GM21576 (cell line): ENCODE measurements around the gene NCAPG2.

Source experiments
- ATAC-seq: cut with Tn5 transposase; IDR thresholded peaks from one replicate; pipeline ENCODE4 v1.9.1; 2021; ENCODE audit warnings: mild to moderate bottlenecking, moderate library complexity; ENCODE audit not compliant: unreplicated experiment

Gene NCAPG2

DNA sequence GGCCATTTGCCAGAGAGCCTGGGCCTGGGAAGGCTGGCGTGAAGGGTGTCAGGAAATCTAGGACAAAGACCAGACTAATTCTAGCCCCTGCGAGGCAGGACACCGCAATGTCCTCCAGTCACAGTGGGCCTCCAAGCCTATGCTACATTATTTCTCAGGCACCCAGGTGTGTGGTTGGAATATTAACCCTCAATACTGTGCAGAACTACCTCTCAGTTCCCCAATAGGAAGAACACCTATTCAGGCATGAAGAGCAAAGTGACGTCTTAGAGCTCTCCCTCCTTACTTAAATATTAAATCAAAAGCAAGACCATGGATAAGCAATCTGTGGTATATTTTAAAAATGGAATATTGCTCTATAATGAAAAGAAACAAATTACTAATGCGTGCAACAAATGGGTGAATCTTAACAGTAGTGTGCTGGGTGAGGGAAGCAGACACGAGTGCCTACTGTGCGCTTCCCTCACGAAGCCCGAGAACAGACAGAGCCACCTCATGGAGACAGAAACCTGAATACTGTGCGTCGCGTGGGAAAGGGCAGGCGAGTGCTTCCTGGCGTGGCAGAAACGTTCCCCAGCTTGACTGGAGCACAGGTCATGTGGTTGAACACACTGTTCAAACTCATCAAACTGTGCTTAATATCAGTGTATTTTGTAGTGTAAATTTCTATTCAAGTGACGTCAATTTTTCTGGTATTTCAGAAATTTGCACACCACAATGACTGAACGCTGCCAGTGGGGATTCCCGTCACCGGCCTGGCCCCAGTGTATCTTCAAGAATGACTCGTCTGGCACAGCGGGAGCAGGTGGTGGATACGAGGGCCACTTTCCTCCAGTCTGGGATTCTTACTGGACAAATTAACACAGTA lies 101.5 kb downstream of the NCAPG2 start:
- ATAC-seq = no peak

DNA sequence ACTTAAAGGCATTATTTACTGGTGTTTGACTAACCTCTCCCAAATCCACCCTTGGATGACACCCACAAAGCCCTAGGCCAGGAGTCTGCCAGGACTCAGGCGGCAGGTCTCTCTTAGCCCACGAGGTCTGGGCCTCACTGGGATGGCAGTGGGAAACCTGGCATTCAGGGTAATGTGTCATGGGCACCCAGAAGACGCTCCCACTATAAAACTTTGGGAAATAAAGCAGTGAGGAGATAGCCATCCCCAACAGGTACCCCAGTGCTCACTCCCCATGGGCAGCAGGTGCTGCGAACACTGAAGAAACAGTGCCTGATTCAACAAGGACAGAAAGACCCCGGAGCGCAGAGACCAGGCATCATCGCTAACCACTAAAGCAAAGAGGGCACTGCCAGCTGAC lies 102.6 kb downstream of the NCAPG2 start:
- no peak for ATAC-seq

GRCh38 chr7:158601090-158601489 lies 103.5 kb downstream of the NCAPG2 start:
- no peak for ATAC-seq

DNA sequence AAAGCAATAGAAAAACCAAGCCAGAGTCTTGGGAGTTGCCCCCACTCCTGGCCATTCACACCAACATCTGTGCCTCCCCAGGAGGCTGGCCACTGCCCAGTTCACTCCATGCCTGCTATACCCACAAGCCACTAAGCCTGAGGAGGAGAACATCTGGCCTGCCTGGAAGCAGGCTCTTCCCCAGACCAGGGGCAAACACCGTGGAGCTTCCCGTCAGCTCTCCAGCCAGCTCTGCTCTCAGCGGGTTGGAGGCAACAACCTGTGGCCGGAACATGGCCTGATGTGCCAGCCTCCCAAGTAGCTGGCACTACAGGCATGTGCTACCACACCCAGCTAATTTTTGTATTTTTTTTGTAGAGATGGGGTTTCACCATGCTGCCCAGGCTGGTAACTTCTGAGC lies 107.9 kb downstream of the NCAPG2 start:
- no peak for ATAC-seq

DNA sequence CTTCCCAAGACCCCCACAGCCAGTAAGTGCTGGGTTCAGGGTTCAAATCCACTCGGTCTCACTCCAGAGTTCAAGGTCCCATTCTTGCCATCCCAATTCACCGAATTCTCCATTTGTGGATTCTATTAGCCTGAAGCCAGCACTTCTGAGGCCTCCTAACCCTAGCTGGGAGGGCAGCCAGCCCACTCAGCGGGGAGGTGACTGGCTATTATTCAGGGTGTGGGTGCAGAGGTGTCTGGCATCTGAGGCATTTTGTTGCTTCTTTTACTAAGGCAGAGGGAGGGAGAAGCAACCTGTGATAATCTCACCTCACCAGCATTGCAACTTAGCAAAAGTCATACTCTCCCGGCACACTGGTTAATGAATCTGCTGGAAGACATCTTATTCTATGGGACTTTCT lies 108.3 kb downstream of the NCAPG2 start:
- no peak for ATAC-seq

- ATAC-seq = no peak
Observed at GRCh38 chr7:158595068-158595467, 109.5 kb downstream of the NCAPG2 start.

GRCh38 chr7:158592541-158592940 lies 112.1 kb downstream of the NCAPG2 start:
- no peak for ATAC-seq

DNA sequence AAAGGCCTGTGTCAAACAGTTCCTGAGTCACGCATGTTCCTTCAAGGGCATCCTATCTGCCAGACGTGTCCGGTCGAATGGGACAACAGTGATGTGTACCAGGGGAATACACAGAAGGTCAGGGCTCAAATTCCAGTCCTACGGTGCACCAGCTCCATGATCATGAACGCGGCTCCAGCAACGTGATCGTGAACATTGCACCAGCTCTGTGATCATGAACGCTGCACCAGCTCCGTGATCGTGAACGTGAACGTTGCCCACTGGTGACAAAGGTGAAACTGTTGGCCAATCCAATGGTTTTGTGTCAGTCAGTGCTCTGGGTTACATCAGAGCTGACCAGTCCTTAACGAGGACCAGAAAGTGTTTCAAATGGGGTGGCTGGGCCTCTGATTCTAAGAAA lies 112.7 kb downstream of the NCAPG2 start:
- no peak for ATAC-seq

GRCh38 chr7:158590181-158590530 lies 114.4 kb downstream of the NCAPG2 start:
- no peak for ATAC-seq

GRCh38 chr7:158589653-158590052 lies 115.0 kb downstream of the NCAPG2 start:
- ATAC-seq = no peak

- ATAC-seq = no peak
Observed at GRCh38 chr7:158588878-158589442, 115.6 kb downstream of the NCAPG2 start.

DNA sequence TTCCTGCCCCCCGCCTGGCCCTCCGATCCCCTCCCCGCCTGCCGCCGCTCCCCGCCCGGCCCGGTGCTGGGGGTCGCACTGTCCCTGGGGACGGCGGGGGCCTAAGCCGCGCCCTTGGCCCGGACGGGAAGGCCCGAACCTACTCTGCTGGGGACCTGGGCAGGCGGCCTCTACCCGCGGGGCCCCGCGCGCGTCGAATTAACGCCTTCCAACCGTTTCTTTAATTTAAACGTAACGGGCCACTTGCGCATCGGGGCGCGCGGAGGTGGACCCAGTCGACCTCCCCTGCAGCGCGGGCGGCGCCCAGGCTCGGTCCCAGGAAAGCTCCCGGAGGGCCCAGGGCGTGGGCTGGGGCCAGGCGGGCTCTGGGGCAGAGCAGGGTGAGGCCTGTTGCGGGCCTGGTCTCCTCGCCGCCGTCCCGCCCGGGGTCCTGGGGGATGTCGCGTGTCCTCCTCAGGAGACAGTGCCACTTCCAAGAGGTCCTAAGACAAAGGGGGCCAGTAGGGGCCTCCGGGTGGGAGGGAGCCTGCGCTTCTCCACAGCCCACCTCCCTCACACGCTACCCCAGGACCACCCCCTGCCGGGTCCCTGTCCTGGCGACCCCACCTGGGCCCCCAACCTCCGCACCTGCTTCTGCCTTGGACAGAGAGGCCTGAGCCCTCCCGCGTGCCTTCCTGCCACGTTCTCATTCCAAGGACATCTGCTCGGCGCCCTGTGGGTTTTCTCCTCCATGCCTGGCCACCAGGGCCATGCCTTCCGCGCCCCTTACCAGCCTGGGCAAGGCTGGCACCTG lies 116.3 kb downstream of the NCAPG2 start:
- ATAC-seq = no peak

- ATAC-seq = no peak
Observed at GRCh38 chr7:158587162-158588084, 117.2 kb downstream of the NCAPG2 start, which contains the start of gene PTPRN2. Gene PTPRN2, minus strand, starts transcription at chr7:158587823.

GRCh38 chr7:158586499-158587161 lies 118.0 kb downstream of the NCAPG2 start:
- no peak for ATAC-seq

DNA sequence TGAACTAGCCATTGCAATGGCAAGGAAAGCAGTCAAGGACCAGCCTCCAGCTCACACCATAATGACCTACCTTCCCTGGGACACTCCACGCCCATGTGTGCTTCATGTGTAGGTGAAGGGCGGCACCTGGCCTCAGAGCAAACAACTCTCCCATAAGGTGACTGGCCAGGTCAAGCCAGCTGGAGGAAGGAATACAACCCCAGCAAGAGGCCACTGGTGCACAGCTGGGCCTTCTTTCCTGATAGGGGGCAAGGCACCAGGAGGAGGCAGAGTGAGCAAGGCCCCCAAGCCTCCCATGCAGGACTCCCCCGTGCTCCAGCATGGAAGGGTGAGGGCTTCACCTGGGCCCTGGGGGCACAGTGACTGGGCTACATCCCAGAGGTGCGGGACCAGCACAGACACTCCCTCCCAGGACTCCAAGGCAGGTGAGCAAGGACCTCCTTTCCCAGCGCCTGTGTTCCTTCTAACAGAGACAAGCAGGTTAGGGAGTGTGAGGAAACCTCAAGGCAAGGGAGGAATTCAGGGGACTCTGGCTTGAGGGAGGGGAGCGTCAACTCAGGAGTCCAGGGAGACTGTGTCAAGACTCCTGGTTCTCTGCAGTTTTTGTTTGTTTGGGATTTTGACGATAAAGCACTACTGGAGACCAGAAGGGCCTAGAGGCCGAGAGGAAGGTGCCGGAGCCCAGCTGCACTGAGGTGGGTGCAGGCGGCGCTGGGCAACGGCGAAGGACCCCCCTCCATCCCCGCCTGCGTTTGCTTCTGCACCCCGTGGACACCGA lies 118.7 kb downstream of the NCAPG2 start:
- ATAC-seq = no peak

DNA sequence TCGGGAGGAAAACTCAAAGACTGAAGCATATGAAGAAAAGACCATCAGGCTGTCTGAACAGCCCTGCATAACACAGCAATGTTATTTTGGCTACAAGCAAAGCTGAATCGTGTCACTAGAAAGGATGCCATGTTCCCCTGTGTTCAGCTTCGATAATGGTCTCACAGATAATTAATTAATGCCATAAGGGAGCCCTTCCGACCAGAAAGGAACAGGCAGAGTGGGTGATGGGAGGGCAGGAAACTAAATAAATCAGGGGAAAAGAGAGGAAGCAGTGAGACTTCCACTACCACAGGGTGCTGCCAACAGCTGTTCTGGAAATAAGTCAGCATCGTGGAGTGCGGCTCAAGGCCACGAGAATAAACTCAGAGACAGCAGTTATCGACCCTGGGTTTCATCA lies 120.2 kb downstream of the NCAPG2 start:
- no peak for ATAC-seq

- ATAC-seq = no peak
Observed at GRCh38 chr7:158583810-158584209, 120.8 kb downstream of the NCAPG2 start.

DNA sequence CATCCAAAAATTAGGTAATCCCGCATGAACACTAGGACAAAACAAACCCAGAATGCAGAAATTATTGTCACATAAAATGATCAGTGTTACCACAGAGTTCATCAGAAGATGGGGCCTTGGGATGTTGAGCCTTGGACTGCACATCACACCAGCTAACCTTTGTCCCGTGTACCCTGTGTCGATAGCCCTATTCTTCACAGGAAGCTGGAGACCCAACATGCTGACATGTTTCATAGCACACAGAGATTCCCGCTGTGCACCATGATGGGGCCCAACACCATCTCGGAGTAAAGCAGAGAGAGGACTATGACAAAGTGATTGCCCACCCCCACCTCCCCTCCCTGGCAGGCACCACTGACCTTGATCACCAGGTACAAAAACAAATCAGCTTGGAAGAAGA lies 121.5 kb downstream of the NCAPG2 start:
- ATAC-seq = no peak

- no peak for ATAC-seq
Observed at GRCh38 chr7:158582089-158582456, 122.5 kb downstream of the NCAPG2 start.
